AML-193 (cell line): ENCODE data around the gene JARID2.

Experiments
- DNase-seq, 2 experiments: peaks; one replicate each; lab custom pipeline; 2025; lab: John Stamatoyannopoulos, UW

JARID2 gene

GRCh38 chr6:15264902-15265761 is 19.3 kb downstream of the JARID2 start:
- DNase-seq: no peak

GRCh38 chr6:15265787-15266186 is 19.9 kb downstream of the JARID2 start:
- DNase-seq: no peak

- DNase-seq: peak; percentile 13 to 24
Observed at GRCh38 chr6:15266423-15266996, 20.6 kb downstream of the JARID2 start.

GRCh38 chr6:15267221-15267620 is 21.4 kb downstream of the JARID2 start:
- no peak for DNase-seq

- DNase-seq: no peak
Observed at GRCh38 chr6:15268137-15268908, 22.5 kb downstream of the JARID2 start.

GRCh38 chr6:15269011-15269410 is 23.1 kb downstream of the JARID2 start:
- no peak for DNase-seq

- no peak for DNase-seq
Observed at GRCh38 chr6:15269619-15270018, 23.8 kb downstream of the JARID2 start.

GRCh38 chr6:15270402-15270801 is 24.5 kb downstream of the JARID2 start:
- DNase-seq: no peak

- no peak for DNase-seq
Observed at GRCh38 chr6:15272562-15272961, 26.7 kb downstream of the JARID2 start.

GRCh38 chr6:15274692-15275387 is 29.0 kb downstream of the JARID2 start:
- DNase-seq: no peak

- no peak for DNase-seq
Observed at GRCh38 chr6:15276036-15276985, 30.4 kb downstream of the JARID2 start.

- no peak for DNase-seq
Observed at GRCh38 chr6:15279047-15279661, 33.3 kb downstream of the JARID2 start.

- DNase-seq: peak in 1 of 2 experiments; percentile 25
Observed at GRCh38 chr6:15280028-15280427, 34.2 kb downstream of the JARID2 start.

GRCh38 chr6:15280961-15281360 is 35.1 kb downstream of the JARID2 start:
- DNase-seq: no peak

- no peak for DNase-seq
Observed at GRCh38 chr6:15282334-15282733, 36.5 kb downstream of the JARID2 start.

GRCh38 chr6:15283986-15284361 is 38.1 kb downstream of the JARID2 start:
- DNase-seq: no peak

- DNase-seq: no peak
Observed at GRCh38 chr6:15284743-15285142, 38.9 kb downstream of the JARID2 start.

- no peak for DNase-seq
Observed at GRCh38 chr6:15285682-15286294, 39.9 kb downstream of the JARID2 start.

- DNase-seq: peak; percentile 81 to 83
Observed at GRCh38 chr6:15287670-15288375, 42.0 kb downstream of the JARID2 start.

GRCh38 chr6:15288856-15289255 is 43.0 kb downstream of the JARID2 start:
- DNase-seq: no peak
